Type B pancreatic cell (in vitro differentiated cells): ENCODE results near the gene CDKAL1. TPM values are rescaled to one million over a fixed set of nuclear protein-coding genes. Genes with fewer than 3 reads are reported as not detected.

Source experiments
- DNase-seq: peaks from one replicate; pipeline ENCODE4 v3.0.0; 2021; ENCODE audit warnings: mixed read lengths; ENCODE audit not compliant: unreplicated experiment; ENCODE audit errors: extremely low spot score
- H3K27ac Mint-ChIP-seq: 2 replicates; pipeline ENCODE4 v1.8.0; 2021; ENCODE audit warnings: mild to moderate bottlenecking, mixed read lengths
- H3K27me3 Mint-ChIP-seq: 2 replicates; pipeline ENCODE4 v1.8.0; 2021; ENCODE audit warnings: mixed read lengths
- H3K36me3 Mint-ChIP-seq: 2 replicates; pipeline ENCODE4 v1.8.0; 2021; ENCODE audit warnings: mixed read lengths
- H3K4me1 Mint-ChIP-seq: one replicate; pipeline ENCODE4 v1.8.0; 2021; ENCODE audit warnings: mixed read lengths; ENCODE audit not compliant: unreplicated experiment
- H3K4me3 Mint-ChIP-seq: 2 replicates; pipeline ENCODE4 v1.8.0; 2021; ENCODE audit warnings: mild to moderate bottlenecking, mixed read lengths
- H3K9me3 Mint-ChIP-seq: 2 replicates; pipeline ENCODE4 v1.8.0; 2021; ENCODE audit warnings: mixed read lengths
- CTCF ChIP-seq: fragments of 200-600 bp; sonication (generic); conservative IDR thresholded peaks from 2 replicates; pipeline ENCODE4 v1.5.0; 2021; ENCODE audit warnings: antibody characterized with exemption, mild to moderate bottlenecking
- total RNA-seq: library from RNA; stranded (reverse); gene quantifications from 2 replicates; pipeline ENCODE4 v1.2.1, GENCODE V29; 2021; ENCODE audit warnings: low replicate concordance

CDKAL1 gene
- total RNA-seq, 1 donor from 2014 or later = 21.0 TPM

GRCh38 chr6:20805021-20805420 lies 270.8 kb downstream of the CDKAL1 start:
- no peak overlapping the region for H3K27ac Mint-ChIP-seq
- no peaks in the 10 kb centered on the region for H3K27me3 Mint-ChIP-seq
- H3K36me3 Mint-ChIP-seq = peaks cover 21% of the 10 kb centered on the region
- peaks cover 5% of the 10 kb centered on the region for H3K9me3 Mint-ChIP-seq
- no peak for TF ChIP-seq CTCF
- no peak for DNase-seq
- H3K4me1 Mint-ChIP-seq = peaks cover 13% of the 10 kb centered on the region
- H3K4me3 Mint-ChIP-seq = no peak overlapping the region

- Mint-ChIP-seq H3K27me3 (no peaks in the 10 kb centered on the region), H3K4me1 (peaks cover 23% of the 10 kb centered on the region), H3K9me3 (peaks cover 5% of the 10 kb centered on the region), H3K36me3 (peaks cover 17% of the 10 kb centered on the region), H3K27ac (no peak overlapping the region), H3K4me3 (no peak overlapping the region)
- TF ChIP-seq CTCF = no peak
- DNase-seq = no peak
Measured at GRCh38 chr6:20806669-20807068, 272.4 kb downstream of the CDKAL1 start.

DNA sequence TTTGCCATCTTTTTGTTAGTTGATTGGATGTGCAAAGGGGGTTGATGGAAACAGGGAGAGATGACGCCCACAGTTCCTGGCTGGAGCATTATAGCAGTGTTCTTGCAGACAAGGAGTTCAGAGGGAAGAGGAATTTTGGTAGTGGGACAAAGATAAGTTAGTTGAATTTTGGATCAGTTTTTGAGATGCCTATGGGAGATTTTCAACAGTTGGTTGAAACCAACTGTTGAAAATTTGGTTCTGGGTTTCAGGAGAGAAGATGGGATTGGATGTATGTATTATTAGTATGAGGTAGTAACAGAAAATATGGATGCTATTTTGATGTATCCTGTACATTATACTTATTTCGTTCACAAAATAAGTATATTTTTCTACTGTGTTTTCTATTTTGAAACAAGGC lies 274.2 kb downstream of the CDKAL1 start:
- no peak overlapping the region for H3K27ac Mint-ChIP-seq
- DNase-seq = no peak
- peaks cover 21% of the 10 kb centered on the region for H3K36me3 Mint-ChIP-seq
- peaks cover 6% of the 10 kb centered on the region for H3K9me3 Mint-ChIP-seq
- H3K4me1 Mint-ChIP-seq = peaks cover 18% of the 10 kb centered on the region
- H3K4me3 Mint-ChIP-seq = no peak overlapping the region
- TF ChIP-seq CTCF = no peak
- no peaks in the 10 kb centered on the region for H3K27me3 Mint-ChIP-seq

DNA sequence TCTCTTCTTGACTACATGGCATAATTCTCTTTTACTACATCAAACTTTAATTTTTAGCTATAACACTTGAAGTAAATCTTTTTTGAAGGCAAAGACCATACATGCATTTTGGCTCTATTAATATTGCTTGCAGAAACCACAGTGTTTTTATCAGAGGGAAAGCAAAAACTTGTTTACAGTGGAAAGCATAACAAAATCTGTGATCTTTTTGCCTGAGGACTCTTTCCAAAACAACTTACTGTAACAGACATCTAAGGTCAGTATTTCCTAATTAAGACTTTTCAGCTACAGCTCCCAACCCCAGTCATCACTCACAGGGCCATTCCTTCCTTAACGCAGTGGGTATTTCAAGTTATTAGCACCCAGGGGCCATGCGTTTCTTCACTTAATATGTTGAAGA lies 274.7 kb downstream of the CDKAL1 start:
- H3K27ac Mint-ChIP-seq = no peak overlapping the region
- TF ChIP-seq CTCF = no peak
- no peak for DNase-seq
- H3K4me1 Mint-ChIP-seq = peaks cover 18% of the 10 kb centered on the region
- H3K36me3 Mint-ChIP-seq = peaks cover 21% of the 10 kb centered on the region
- H3K4me3 Mint-ChIP-seq = no peak overlapping the region
- no peaks in the 10 kb centered on the region for H3K27me3 Mint-ChIP-seq
- H3K9me3 Mint-ChIP-seq = peaks cover 8% of the 10 kb centered on the region

- Mint-ChIP-seq H3K9me3 (peaks cover 13% of the 10 kb centered on the region), H3K27ac (peak overlapping the region; percentile 65), H3K4me3 (no peak overlapping the region), H3K27me3 (no peaks in the 10 kb centered on the region), H3K36me3 (peaks cover 20% of the 10 kb centered on the region), H3K4me1 (peaks cover 23% of the 10 kb centered on the region)
- no peak for TF ChIP-seq CTCF
- DNase-seq = no peak
Measured at GRCh38 chr6:20810727-20811108, 276.5 kb downstream of the CDKAL1 start.

DNA sequence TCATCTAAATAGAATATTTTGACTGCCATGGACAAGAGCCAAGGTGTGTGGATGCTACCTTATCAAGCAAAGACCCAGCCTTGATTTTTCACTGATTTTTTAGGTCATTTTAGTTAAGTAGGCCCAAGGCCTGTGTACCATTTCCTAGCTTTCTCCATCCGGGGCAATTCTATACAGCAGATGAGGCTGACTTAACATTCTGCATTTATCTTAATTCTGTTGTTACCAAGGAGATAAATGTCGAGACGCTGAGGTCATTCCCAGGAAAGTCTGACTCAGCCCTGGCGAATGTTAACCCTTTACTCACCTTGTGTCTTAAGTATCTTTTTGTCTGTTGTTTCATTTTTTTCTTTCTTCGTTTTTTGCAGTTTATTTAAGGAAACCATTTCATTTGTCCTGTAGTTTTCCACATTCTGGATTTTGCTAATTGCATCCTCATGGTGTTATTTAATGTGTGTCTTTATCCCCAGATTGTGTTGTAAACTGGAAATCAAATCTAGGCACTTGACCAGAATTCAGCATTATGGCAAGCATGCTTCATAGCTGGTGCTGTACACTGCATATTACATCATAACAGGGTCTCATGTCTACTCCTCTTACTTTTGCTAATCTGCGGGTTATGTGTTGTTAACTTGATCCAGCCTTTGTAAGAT lies 277.0 kb downstream of the CDKAL1 start:
- Mint-ChIP-seq H3K27me3 (no peaks in the 10 kb centered on the region), H3K4me1 (peaks cover 23% of the 10 kb centered on the region), H3K9me3 (peaks cover 13% of the 10 kb centered on the region), H3K4me3 (peak overlapping the region; percentile 65), H3K36me3 (peaks cover 17% of the 10 kb centered on the region), H3K27ac (peak overlapping the region; percentile 65)
- no peak for DNase-seq
- TF ChIP-seq CTCF = no peak
